PFSK-1 (cell line): ENCODE data around the gene TRAPPC10.

Experiments used
- SIN3A ChIP-seq: IDR thresholded peaks from 2 replicates; pipeline ENCODE4 v1.6.1; 2012; ENCODE audit warnings: mild to moderate bottlenecking, low read length, moderate library complexity, borderline replicate concordance; ENCODE audit not compliant: insufficient read depth
- TAF1 ChIP-seq: IDR thresholded peaks from 2 replicates; pipeline ENCODE4 v1.6.1; 2012; ENCODE audit warnings: low read length, control low read depth, borderline replicate concordance; ENCODE audit not compliant: insufficient read depth
- TF ChIP-seq, protein P1 (sequence below), 2 experiments: IDR thresholded peaks; 2 replicates each; pipeline versions ENCODE4 v1.6.1 to v1.8.0; 2011 to 2012; ENCODE audit warnings: low read depth in 2 of 2, low read length in 2 of 2, control low read depth in 1 of 2, inconsistent platforms in 1 of 2, mild to moderate bottlenecking in 1 of 2, moderate library complexity in 1 of 2; ENCODE audit not compliant: insufficient read depth in 1 of 2

- TF ChIP-seq, protein P1, sequence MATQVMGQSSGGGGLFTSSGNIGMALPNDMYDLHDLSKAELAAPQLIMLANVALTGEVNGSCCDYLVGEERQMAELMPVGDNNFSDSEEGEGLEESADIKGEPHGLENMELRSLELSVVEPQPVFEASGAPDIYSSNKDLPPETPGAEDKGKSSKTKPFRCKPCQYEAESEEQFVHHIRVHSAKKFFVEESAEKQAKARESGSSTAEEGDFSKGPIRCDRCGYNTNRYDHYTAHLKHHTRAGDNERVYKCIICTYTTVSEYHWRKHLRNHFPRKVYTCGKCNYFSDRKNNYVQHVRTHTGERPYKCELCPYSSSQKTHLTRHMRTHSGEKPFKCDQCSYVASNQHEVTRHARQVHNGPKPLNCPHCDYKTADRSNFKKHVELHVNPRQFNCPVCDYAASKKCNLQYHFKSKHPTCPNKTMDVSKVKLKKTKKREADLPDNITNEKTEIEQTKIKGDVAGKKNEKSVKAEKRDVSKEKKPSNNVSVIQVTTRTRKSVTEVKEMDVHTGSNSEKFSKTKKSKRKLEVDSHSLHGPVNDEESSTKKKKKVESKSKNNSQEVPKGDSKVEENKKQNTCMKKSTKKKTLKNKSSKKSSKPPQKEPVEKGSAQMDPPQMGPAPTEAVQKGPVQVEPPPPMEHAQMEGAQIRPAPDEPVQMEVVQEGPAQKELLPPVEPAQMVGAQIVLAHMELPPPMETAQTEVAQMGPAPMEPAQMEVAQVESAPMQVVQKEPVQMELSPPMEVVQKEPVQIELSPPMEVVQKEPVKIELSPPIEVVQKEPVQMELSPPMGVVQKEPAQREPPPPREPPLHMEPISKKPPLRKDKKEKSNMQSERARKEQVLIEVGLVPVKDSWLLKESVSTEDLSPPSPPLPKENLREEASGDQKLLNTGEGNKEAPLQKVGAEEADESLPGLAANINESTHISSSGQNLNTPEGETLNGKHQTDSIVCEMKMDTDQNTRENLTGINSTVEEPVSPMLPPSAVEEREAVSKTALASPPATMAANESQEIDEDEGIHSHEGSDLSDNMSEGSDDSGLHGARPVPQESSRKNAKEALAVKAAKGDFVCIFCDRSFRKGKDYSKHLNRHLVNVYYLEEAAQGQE (IDR thresholded peaks at IDR 0.05; ENCODE audit: insufficient read depth in 1 of 2, low read depth in 2 of 2, low read length in 2 of 2): no peak
- TF ChIP-seq SIN3A (no peak), TAF1 (no peak)
These were observed 16.2 kb downstream of the TRAPPC10 start for GRCh38 chr21:44028287-44028659.
